Raji (cell line): ENCODE measurements around the gene TMEM217.

ENCODE experiments used
- POLR2A ChIP-seq: IDR thresholded peaks from 2 replicates; pipeline ENCODE4 v1.6.1; 2011; ENCODE audit warnings: low read depth, low read length, control low read depth; ENCODE audit not compliant: insufficient read depth

TMEM217 gene

GRCh38 chr6:37212268-37212667, 45.7 kb downstream of the TMEM217 start:
- no peak for TF ChIP-seq POLR2A

- TF ChIP-seq POLR2A, result no peak
Measured at GRCh38 chr6:37210313-37210968, 47.5 kb downstream of the TMEM217 start.

- TF ChIP-seq POLR2A, result no peak
Measured at GRCh38 chr6:37209461-37210205, 48.3 kb downstream of the TMEM217 start.

- TF ChIP-seq POLR2A, result no peak
Measured at GRCh38 chr6:37208793-37209192, 49.2 kb downstream of the TMEM217 start.

GRCh38 chr6:37207903-37208456, 50.0 kb downstream of the TMEM217 start:
- TF ChIP-seq POLR2A, result no peak

GRCh38 chr6:37206622-37207021, 51.3 kb downstream of the TMEM217 start:
- TF ChIP-seq POLR2A, result no peak

- TF ChIP-seq POLR2A, result no peak
Measured at GRCh38 chr6:37205997-37206340, 52.0 kb downstream of the TMEM217 start.

GRCh38 chr6:37205175-37205996, 52.6 kb downstream of the TMEM217 start:
- no peak for TF ChIP-seq POLR2A

GRCh38 chr6:37204014-37204751, 53.8 kb downstream of the TMEM217 start:
- no peak for TF ChIP-seq POLR2A

- TF ChIP-seq POLR2A, result no peak
Measured at GRCh38 chr6:37202788-37203491, 55.0 kb downstream of the TMEM217 start.

- TF ChIP-seq POLR2A, result no peak
Measured at GRCh38 chr6:37201726-37202125, 56.2 kb downstream of the TMEM217 start.

- no peak for TF ChIP-seq POLR2A
Measured at GRCh38 chr6:37200085-37200484, 57.9 kb downstream of the TMEM217 start.

- TF ChIP-seq POLR2A, result no peak
Measured at GRCh38 chr6:37192666-37193065, 65.3 kb downstream of the TMEM217 start.

GRCh38 chr6:37190159-37190535, 67.8 kb downstream of the TMEM217 start:
- TF ChIP-seq POLR2A, result no peak
